PC-3 (cell line): ENCODE results near the gene FYTTD1.

Experiments used
- EZH2 ChIP-seq: fragments of 300-600 bp; sonication (generic); IDR thresholded peaks from one replicate; pipeline ENCODE4 v1.6.1; 2017; ENCODE audit warnings: antibody characterized with exemption, mild to moderate bottlenecking, low read length; ENCODE audit not compliant: unreplicated experiment
- TF ChIP-seq, protein P1 (sequence below): fragments of 300-600 bp; sonication (generic); conservative IDR thresholded peaks from 2 replicates; pipeline ENCODE4 v1.5.1; 2017; ENCODE audit warnings: antibody characterized with exemption, low read depth, mild to moderate bottlenecking, low read length

DNA sequence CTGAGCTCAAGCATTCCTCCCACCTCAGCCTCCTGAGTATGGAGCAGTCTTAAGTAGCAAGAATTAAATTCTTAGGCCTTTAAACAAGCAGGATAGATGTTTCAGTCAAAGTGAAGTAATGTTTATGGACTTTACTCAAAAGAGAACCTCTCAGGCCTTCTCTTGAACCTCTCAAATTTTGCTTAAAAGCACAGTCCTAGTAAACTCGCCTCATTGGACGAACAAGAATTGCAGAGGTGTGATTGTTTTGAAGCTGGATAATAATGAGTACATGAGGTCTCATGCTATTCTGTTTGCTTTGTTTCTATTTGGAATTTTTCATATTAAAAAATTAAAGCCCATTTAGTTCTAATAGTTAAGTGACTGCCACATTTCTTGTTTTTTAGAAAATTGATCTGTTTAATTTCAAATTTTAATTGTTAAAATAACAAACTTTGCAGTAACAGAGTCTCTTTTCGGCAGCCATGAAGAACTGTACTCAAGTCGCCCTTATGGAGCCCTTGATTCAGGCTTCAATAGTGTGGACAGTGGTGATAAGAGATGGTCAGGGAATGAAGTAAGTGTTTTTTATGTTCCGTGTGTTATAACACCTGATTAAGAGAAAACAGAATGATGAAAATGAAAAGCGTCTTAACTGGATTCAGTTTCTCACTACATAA is 80.8 kb downstream of the FYTTD1 start:
- TF ChIP-seq, protein P1, sequence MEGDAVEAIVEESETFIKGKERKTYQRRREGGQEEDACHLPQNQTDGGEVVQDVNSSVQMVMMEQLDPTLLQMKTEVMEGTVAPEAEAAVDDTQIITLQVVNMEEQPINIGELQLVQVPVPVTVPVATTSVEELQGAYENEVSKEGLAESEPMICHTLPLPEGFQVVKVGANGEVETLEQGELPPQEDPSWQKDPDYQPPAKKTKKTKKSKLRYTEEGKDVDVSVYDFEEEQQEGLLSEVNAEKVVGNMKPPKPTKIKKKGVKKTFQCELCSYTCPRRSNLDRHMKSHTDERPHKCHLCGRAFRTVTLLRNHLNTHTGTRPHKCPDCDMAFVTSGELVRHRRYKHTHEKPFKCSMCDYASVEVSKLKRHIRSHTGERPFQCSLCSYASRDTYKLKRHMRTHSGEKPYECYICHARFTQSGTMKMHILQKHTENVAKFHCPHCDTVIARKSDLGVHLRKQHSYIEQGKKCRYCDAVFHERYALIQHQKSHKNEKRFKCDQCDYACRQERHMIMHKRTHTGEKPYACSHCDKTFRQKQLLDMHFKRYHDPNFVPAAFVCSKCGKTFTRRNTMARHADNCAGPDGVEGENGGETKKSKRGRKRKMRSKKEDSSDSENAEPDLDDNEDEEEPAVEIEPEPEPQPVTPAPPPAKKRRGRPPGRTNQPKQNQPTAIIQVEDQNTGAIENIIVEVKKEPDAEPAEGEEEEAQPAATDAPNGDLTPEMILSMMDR = no peak
- TF ChIP-seq EZH2 = no peak
